GM21526 (cell line): ENCODE results near the gene RASSF5.

ENCODE experiments used
- ATAC-seq: cut with Tn5 transposase; IDR thresholded peaks from one replicate; pipeline ENCODE4 v1.9.1; 2021; ENCODE audit warnings: moderate library complexity; ENCODE audit not compliant: unreplicated experiment, low FRiP score

Gene RASSF5

GRCh38 chr1:206512058-206512850 is 4.9 kb downstream of the RASSF5 start:
- no peak for ATAC-seq

DNA sequence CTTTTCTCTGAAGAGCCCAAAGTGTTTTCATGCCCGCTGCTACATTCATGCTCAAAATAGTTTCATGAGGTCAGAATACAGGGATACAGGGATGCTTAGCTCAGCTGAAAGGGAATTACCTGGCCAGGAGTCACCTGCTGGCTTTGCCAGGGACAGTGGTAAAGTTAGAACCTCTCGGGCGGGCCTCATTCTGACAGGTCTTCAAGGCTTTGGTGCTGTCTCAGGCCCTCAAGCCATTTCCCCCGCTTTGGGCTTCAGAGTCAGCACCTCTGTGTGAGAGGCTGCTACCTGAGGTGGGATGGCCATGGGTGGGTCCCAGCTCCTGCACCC is 5.5 kb downstream of the RASSF5 start:
- no peak for ATAC-seq

GRCh38 chr1:206513312-206514111 is 6.2 kb downstream of the RASSF5 start:
- ATAC-seq = no peak

DNA sequence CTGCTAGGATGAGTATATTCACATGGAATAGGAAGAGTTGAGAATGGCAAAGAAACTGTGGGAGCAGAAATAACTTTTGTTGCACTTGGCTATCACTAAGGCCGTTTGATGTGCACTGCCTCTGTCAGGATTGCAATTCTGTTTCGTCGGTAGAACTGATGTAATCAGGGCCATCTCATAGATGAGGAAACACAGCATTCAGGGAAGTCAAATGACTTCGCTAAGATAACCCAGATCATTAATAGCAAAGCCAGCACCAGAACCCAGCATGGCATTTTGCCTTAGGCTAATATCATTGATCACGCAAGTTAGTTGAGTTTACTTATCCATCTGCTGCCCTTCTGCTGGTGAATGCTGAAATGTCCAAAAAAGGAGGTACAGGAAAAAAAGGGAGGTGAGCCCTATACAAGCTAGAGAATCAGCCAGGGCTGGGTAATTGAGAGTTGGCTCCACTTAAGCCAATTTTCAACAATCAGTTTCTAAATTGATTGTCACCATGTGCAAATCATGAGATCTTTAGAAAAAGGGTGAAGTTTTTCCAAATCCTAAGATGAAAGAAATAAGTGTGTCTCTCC is 7.6 kb downstream of the RASSF5 start:
- no peak for ATAC-seq

- ATAC-seq = no peak
These were observed 9.3 kb downstream of the RASSF5 start for GRCh38 chr1:206516728-206516990.

DNA sequence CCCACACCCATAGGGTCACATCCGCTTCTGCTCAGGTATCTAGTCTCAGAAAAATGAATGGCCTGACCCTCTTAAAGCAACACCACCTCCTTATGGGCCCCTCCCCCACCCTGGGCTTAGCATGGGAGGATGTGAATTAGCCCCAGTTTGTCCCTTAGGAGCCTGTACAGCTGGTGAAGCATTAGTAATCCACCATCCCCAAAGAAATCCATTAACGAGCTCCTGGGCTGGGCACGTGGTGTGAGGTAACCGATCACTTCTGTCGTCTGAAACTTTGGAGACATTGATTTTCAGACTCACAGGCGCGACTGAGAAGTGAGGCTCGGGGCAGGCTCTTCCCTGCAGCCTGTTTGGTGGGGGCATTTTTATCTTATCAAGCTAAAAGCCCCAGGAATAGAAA is 10.5 kb downstream of the RASSF5 start:
- ATAC-seq = no peak

DNA sequence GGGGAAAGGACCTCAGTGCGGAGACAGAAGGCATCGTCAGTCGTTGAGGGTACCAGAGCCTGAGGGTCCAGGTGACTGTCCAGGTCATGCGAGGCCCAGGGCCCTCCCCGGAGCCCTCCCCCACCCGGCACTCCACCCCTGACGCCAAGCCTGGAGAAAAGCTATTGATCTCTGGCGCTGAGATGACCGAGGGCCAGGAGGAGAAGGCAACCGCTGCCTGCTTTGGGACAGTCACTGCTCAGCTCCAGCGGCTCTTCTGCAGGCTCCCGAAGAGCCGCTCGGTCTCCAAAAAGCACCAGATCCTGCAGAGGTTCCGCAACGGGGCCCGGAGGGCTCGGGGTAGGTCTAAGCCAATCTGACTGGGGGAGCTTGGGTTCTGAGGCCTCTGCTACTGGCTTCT is 10.9 kb downstream of the RASSF5 start:
- ATAC-seq = no peak

DNA sequence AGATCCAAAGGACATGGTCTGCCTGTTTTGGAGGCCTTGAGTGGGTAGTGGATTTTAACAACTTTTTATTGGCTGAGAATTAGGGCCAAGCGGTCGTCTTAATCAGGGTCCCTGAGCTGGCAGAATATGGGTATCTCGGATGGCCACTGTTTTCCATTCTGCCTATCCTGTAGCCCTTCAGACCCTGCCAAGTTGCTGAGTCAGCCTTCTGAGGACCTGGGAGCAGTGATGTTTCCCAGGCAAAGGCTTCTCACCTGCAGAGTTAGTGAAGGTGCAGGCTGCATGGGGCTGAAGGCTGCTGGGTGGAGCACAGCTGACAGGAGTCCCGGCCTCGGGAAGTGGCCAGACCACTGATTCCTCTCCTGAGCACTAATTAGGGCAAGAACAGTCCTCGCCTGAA is 11.4 kb downstream of the RASSF5 start:
- ATAC-seq = no peak

DNA sequence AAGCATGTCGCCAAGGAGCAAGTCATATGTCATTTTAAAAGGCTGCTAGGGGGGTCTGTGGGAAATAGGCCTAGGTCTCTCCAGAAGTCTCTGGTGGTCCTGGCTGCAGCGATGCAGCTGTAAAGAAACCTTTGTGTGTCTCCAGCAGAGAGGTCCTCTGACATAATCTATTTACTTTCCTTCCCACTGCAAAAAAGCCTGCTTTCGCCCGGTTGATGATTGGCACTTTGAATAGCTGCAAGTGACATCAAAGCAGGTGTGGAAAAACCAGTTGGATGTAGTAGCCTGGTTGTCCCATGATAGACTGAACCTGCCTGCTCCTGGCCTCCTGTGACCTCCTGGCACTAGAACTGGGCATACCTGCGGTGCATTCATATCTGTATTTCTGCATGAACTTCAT is 13.8 kb downstream of the RASSF5 start:
- ATAC-seq = no peak

DNA sequence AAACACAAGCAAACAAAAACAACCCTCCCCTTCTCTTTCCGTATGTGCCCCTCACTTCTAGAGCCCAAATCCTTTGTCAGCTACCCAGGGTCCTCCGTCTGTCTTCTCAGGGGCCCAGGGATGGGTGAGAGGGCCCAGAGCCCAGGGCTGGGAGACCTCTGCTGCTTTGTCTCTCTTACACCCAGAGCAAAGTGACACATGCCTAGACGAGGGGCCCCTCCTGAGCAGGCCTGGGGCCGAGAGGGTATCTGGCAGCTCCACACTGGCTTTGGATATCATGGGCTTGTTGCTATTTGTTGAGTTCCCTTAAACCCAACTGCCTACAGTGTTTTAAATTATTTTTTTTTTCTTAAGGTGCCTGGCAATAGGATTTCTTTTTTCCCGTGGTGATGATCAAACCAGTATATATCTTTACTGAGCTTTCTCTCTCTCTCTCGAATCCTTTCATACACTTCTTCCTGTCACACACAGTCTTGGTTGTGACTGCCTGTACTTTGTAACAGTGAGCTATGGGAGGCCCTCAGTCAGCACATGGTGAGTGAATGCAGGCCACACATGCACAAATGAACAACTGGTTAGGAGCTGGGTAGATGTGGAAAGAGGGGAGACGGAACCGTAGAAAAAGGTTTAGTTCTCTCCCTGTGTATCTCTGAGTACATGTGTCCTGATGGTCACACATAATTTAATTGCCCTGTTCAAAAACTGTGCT is 14.5 kb downstream of the RASSF5 start:
- ATAC-seq = no peak

- ATAC-seq = no peak
These were observed 17.5 kb downstream of the RASSF5 start for GRCh38 chr1:206524739-206525364.

DNA sequence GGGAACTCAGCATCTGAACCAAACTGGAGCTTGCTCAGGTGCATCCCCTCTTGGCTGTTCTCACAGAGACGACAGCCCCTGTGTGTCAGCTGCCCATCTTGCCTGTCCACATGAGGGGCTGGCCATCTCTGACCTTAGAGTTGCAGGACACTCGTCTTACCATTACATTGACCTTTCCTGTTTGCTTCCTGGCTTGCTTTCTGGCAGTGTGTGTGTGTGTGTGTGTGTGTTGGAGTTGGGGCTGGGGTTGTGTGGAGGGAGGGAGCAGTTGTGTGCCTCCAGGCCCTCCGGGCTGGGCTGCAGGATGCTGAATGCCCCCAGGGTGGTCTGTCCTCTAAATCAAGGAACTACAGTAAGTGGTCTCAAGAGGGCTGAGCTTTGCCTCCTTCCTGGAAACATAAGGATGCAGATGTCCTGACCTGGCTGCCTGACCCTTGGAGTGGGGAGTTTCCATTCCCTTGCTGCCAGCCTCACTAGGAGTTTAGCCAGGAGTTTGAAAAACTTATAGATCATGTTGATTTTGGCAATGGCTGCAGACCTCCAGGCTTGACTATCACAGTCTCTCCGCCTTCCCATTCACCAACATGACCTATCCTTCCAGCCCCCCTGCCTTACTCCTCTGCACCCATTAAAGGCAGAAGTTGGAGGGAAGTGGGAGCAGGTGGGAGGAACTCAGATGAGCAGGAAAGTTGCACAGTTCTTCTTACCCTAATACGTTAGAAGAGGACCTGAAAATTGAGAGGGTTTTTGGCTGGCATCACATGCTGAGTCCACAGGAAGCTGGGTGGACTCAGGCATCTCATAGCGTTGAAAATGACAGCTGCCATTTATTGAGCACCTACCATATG is 19.0 kb downstream of the RASSF5 start:
- ATAC-seq = no peak

DNA sequence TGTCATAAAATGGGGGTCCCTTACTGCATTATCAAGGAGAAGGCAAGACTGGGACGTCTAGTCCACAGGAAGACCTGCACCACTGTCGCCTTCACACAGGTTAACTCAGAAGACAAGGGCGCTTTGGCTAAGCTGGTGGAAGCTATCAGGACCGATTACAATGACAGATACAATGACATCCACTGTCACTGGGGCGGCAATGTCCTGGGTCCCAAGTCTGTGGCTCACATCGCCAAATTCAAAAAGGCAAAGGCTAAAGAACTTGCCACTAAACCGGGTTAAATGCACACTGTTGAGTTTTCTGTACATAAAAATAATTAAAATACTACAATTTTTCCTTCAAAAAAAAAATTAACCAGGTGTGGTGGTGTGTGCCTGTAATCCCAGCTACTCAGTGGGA is 22.1 kb downstream of the RASSF5 start:
- no peak for ATAC-seq

- ATAC-seq = no peak
These were observed 25.0 kb downstream of the RASSF5 start for GRCh38 chr1:206532368-206532767.

DNA sequence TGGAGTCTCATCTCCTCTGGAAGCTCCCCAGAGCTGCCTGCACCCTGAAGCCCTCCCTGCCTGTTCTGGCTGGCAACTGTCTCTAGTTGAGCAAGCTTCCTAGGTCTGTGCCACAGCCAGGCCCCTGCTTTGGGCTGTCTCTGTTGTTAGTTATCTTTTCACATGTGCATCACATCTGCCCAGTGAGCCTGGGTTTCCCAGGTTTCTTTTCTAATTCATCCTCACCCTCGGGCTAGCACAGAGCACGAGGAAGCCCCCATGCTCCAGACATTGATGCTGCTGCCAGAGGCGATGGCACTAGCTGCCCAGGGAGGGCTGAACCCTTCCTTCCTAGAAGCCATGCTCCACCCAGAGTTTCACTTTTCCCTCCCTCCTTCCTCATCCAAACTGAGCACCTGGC is 27.2 kb downstream of the RASSF5 start:
- no peak for ATAC-seq

GRCh38 chr1:206535853-206536188 is 28.5 kb downstream of the RASSF5 start:
- ATAC-seq = no peak

- no peak for ATAC-seq
These were observed 29.8 kb downstream of the RASSF5 start for GRCh38 chr1:206537141-206537540.

DNA sequence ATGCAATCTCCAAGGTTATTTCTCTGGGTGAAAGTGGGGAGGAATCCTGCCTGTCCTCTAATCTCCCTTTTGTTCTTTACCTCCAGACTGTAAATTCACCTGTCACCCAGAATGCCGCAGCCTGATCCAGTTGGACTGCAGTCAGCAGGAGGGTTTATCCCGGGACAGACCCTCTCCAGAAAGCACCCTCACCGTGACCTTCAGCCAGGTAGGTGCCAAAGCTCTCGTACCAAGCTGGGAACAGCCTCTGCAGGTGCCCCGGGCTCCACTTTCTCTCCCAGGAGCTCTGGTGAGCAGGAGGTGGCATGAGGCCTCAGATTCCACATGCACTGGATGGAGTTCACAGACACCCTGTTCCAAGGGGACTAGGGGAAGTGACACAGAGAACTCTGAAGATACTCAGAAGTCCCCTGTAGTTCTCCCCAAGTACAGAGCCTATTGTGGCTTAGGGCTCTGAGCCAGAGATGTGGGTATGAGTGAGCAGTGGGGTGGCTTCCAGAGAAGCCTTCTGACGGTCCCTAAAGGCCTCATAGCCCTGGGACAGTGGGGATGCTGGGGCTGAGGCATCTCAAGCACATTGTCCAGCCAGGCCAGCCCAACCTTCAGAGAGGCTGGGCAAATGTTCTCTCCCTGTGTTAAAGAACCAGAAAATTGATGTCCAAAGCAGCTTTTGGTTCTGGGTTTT is 30.9 kb downstream of the RASSF5 start:
- ATAC-seq = no peak

GRCh38 chr1:206538901-206539640 is 31.7 kb downstream of the RASSF5 start:
- ATAC-seq = no peak
